A549 (cell line): ENCODE data around the gene CACNG7. TPM values are rescaled to one million over a fixed set of nuclear protein-coding genes. Genes with fewer than 3 reads are reported as not detected.

Experiments
- ATAC-seq, 2 experiments: fragments of 200-7000 bp in 1 of 2; fragments of >200 bp in 1 of 2; cut with Nextera tagmentation in 1 of 2; cut with Tn5 transposase in 1 of 2; 3 replicates each; pipeline versions ENCODE4 v1.8.0 to v1.9.1; 2018 to 2020; ENCODE audit warnings: mild to moderate bottlenecking in 1 of 2, moderate library complexity in 1 of 2
- CTCF ChIA-PET: fragments of 300-600 bp; sonication (Branson Sonifier 250); formaldehyde crosslinking; extraction: SDS; loops from one replicate; lab custom pipeline; 2021; ENCODE audit warnings: antibody characterized with exemption, inconsistent platforms; lab: Yijun Ruan, JAX
- POLR2A ChIA-PET: fragments of 350-600 bp; formaldehyde crosslinking; extraction: SDS; loops from one replicate; lab custom pipeline; 2021; ENCODE audit warnings: antibody characterized with exemption, inconsistent platforms; lab: Yijun Ruan, JAX
- DNase-seq, 2 experiments: peaks; one replicate each; pipeline versions ENCODE4 v3.0.0 to v3.0.0-alpha.2; 2011 to 2016; ENCODE audit warnings: low read depth in 1 of 2, low spot score in 1 of 2
- FAIRE-seq: peaks from 2 replicates; lab custom pipeline; 2011; peaks lifted over from hg19 to GRCh38; lab: Jason Lieb, UNC
- H3K27ac ChIP-seq, 2 experiments: fragments of >200 bp; sonication (Bioruptor Twin); formaldehyde crosslinking; 3 replicates each; pipeline ENCODE4 v1.5.1; 2016 to 2017
- H3K4me1 ChIP-seq: fragments of >200 bp; sonication (Bioruptor Twin); formaldehyde crosslinking; 3 replicates; pipeline ENCODE4 v1.6.1; 2016
- H3K4me2 ChIP-seq: fragments of >200 bp; sonication (Bioruptor Twin); formaldehyde crosslinking; 3 replicates; pipeline ENCODE4 v1.6.1; 2016
- H3K4me3 ChIP-seq: fragments of >200 bp; sonication (Bioruptor Twin); formaldehyde crosslinking; 3 replicates; pipeline ENCODE4 v1.5.1; 2016
- H3K9me3 ChIP-seq: fragments of >200 bp; sonication (Bioruptor Twin); formaldehyde crosslinking; 3 replicates; pipeline ENCODE4 v1.6.1; 2016
- CBX2 ChIP-seq: fragments of 200-600 bp; sonication (generic); IDR thresholded peaks from 2 replicates; pipeline ENCODE4 v1.6.1; 2016; ENCODE audit warnings: low read depth, mild to moderate bottlenecking, borderline replicate concordance
- CTCF ChIP-seq: fragments of >200 bp; sonication (Bioruptor Twin); formaldehyde crosslinking; IDR thresholded peaks from 3 replicates; pipeline ENCODE4 v1.5.1; 2016
- EHF ChIP-seq: fragments of 250-450 bp; sonication (Bioruptor Pico); IDR thresholded peaks from 2 replicates; pipeline ENCODE4 v1.5.0; 2020; ENCODE audit warnings: mild to moderate bottlenecking
- ELK1 ChIP-seq: fragments of 150-350 bp; IDR thresholded peaks from 2 replicates; pipeline ENCODE4 v1.6.1; 2014; ENCODE audit warnings: low read depth, mild to moderate bottlenecking, low read length
- FOSL2 ChIP-seq, 2 experiments: fragments of 450-650 bp in 1 of 2; fragments of >200 bp in 1 of 2; sonication (Bioruptor Twin) in 1 of 2; formaldehyde crosslinking; IDR thresholded peaks; 2 replicates each; pipeline versions ENCODE4 v1.5.0 to v1.6.1; 2016 to 2020; ENCODE audit warnings: mild to moderate bottlenecking in 1 of 2, moderate library complexity in 1 of 2
- HOXB13 ChIP-seq: fragments of 250-450 bp; sonication (Bioruptor Pico); IDR thresholded peaks from 2 replicates; pipeline ENCODE4 v1.5.0; 2020; ENCODE audit warnings: low read depth, mild to moderate bottlenecking, moderate library complexity
- HOXB5 ChIP-seq: fragments of 250-450 bp; sonication (Bioruptor Pico); IDR thresholded peaks from 2 replicates; pipeline ENCODE4 v1.5.0; 2020; ENCODE audit warnings: mild to moderate bottlenecking, moderate library complexity
- JUNB ChIP-seq: fragments of >200 bp; sonication (Bioruptor Twin); formaldehyde crosslinking; IDR thresholded peaks from 2 replicates; pipeline ENCODE4 v1.6.1; 2016
- MAX ChIP-seq: IDR thresholded peaks from 2 replicates; pipeline ENCODE4 v1.6.1; 2012
- MYC ChIP-seq: IDR thresholded peaks from 2 replicates; pipeline ENCODE4 v1.6.1; 2012; ENCODE audit warnings: mild to moderate bottlenecking, inconsistent platforms, low read length, improper control_type of control experiment, borderline replicate concordance
- NR3C1 ChIP-seq: fragments of >200 bp; sonication (Bioruptor Twin); formaldehyde crosslinking; IDR thresholded peaks from 3 replicates; pipeline ENCODE4 v1.6.1; 2017
- PHF8 ChIP-seq: fragments of 200-600 bp; sonication (generic); IDR thresholded peaks from 2 replicates; pipeline ENCODE4 v1.6.1; 2016; ENCODE audit warnings: low read depth, mild to moderate bottlenecking, antibody characterized with exemption, moderate library complexity, borderline replicate concordance
- POLR2A ChIP-seq: IDR thresholded peaks from 2 replicates; pipeline ENCODE4 v1.6.1; 2012; ENCODE audit warnings: mild to moderate bottlenecking, low read length
- POLR2AphosphoS2 ChIP-seq: conservative IDR thresholded peaks from 2 replicates; pipeline ENCODE4 v1.6.1; 2012; ENCODE audit warnings: low read length, improper control_type of control experiment, inconsistent platforms
- RCOR1 ChIP-seq: fragments of 150-350 bp; IDR thresholded peaks from 2 replicates; pipeline ENCODE4 v1.6.1; 2014; ENCODE audit warnings: antibody characterized with exemption, low read length, low read depth
- REST ChIP-seq: fragments of 200-600 bp; sonication (generic); IDR thresholded peaks from 2 replicates; pipeline ENCODE4 v1.6.1; 2016; ENCODE audit warnings: antibody characterized with exemption, mild to moderate bottlenecking, moderate library complexity
- RNF2 ChIP-seq: fragments of 200-600 bp; sonication (generic); IDR thresholded peaks from 2 replicates; pipeline ENCODE4 v1.6.1; 2016; ENCODE audit warnings: low read depth, mild to moderate bottlenecking, antibody characterized with exemption, moderate library complexity, borderline replicate concordance
- SMC3 ChIP-seq: fragments of >200 bp; sonication (Bioruptor Twin); formaldehyde crosslinking; IDR thresholded peaks from 3 replicates; pipeline ENCODE4 v1.6.1; 2018; ENCODE audit warnings: inconsistent platforms
- TFCP2L1 ChIP-seq: fragments of 250-450 bp; sonication (Bioruptor Pico); IDR thresholded peaks from 2 replicates; pipeline ENCODE4 v1.5.0; 2021; ENCODE audit warnings: mild to moderate bottlenecking
- ZFP36 ChIP-seq: fragments of 450-650 bp; IDR thresholded peaks from 2 replicates; pipeline ENCODE4 v1.6.1; 2014; ENCODE audit warnings: borderline replicate concordance; ENCODE audit not compliant: partially characterized antibody
- WGBS: methylation state at CpG from one replicate; pipeline ENCODE4 v1.1.6; 2017; ENCODE audit errors: missing lambda C conversion rate; 5-methylcytosine and 5-hydroxymethylcytosine counted together
- polyA plus RNA-seq, 4 experiments: library from polyadenylated mRNA; depleted of rRNA in 3 of 4; stranded (reverse); fragments of >200 nt; fragmentation: RNase III in 1 of 4; extraction: RNeasy Plus Mini Kit Qiagen cat#74134 plus additional on column Dnase treatment in 1 of 4; gene quantifications; 2 replicates in 3 of 4; 3 replicates in 1 of 4; pipeline ENCODE4 v1.2.3, GENCODE V29; 2011 to 2017

Gene CACNG7
- polyA plus RNA-seq, 2 of the 4 experiments (the other 2 are of a cell fraction), result 7.6 to 11.5 TPM

GRCh38 chr19:53896682-53897081 lies 12.4 kb upstream of the CACNG7 start:
- POLR2A ChIA-PET, result no interaction called here
- no peak for FAIRE-seq
- CTCF ChIA-PET, result interaction anchor here (1.6 to 6.3 kb wide), 6 partner anchors 9 to 134 kb away, joined by 4 to 38 read pairs (median 8); partner anchors contain the start of genes CACNG7 and PRKCG
- Histone ChIP-seq H3K4me3 (no peak overlapping the region), H3K4me2 (no peak overlapping the region)
- peak; percentile 80 for TF ChIP-seq REST
- no peak for TF ChIP-seq SMC3
- no peak for TF ChIP-seq PHF8
- TF ChIP-seq, all 56 proteins: peak for 1
- ATAC-seq (no peak), DNase-seq (no peak)
- H3K9me3 ChIP-seq, result no peaks in the 10 kb centered on the region
- no peak overlapping the region for H3K27ac ChIP-seq
- 57% methylated on average over 4 of the region's 4 CpGs for WGBS
- H3K4me1 ChIP-seq, result peaks cover 15% of the 10 kb centered on the region; the same call in 2 of the 3 replicates

GRCh38 chr19:53897459-53897858 lies 11.6 kb upstream of the CACNG7 start:
- ChIA-PET CTCF (interaction anchor here (1.6 to 6.3 kb wide), 6 partner anchors 9 to 133 kb away, joined by 4 to 38 read pairs (median 8); partner anchors contain the start of genes CACNG7 and PRKCG), POLR2A (interaction anchor here (1.0 kb wide), 1 partner anchor 31 kb away, joined by 4 read pairs; no protein-coding TSS in a partner anchor)
- 48% methylated on average over 4 of the region's 4 CpGs for WGBS
- H3K9me3 ChIP-seq, result no peaks in the 10 kb centered on the region
- no peak overlapping the region for H3K27ac ChIP-seq
- ATAC-seq, result no peak
- FAIRE-seq, result no peak
- peaks cover 15% of the 10 kb centered on the region; the same call in 2 of the 3 replicates for H3K4me1 ChIP-seq
- DNase-seq, result no peak
- H3K4me3 ChIP-seq, result no peak overlapping the region
- no peak overlapping the region for H3K4me2 ChIP-seq
- TF ChIP-seq HOXB13, result no peak
- no peak for TF ChIP-seq POLR2A
- TF ChIP-seq REST, result no peak
- TF ChIP-seq EHF (CRISPR knock-in tag), result no peak
- peak; percentile 73 for TF ChIP-seq ZFP36
- TF ChIP-seq ELK1, result no peak
- TF ChIP-seq POLR2AphosphoS2, result no peak
- TF ChIP-seq RNF2, result no peak
- TF ChIP-seq MYC, result no peak
- TF ChIP-seq, all 56 proteins: peak for 1

GRCh38 chr19:53898166-53898565 lies 10.9 kb upstream of the CACNG7 start:
- Histone ChIP-seq H3K4me3 (no peak overlapping the region), H3K27ac (no peak overlapping the region; a peak in 1 of 6 replicates), H3K9me3 (no peaks in the 10 kb centered on the region), H3K4me1 (peaks cover 15% of the 10 kb centered on the region; the same call in 2 of the 3 replicates), H3K4me2 (peak overlapping the region; percentile 73)
- 63% methylated on average over 16 of the region's 16 CpGs for WGBS
- FAIRE-seq (no peak), DNase-seq (no peak), ATAC-seq (peak; percentile 17; a peak in 3 of 6 replicates)
- ChIA-PET POLR2A (interaction anchor here (0.9 to 1.0 kb wide), 2 partner anchors 16 to 32 kb away, joined by 4 to 7 read pairs; no protein-coding TSS in a partner anchor), CTCF (interaction anchor here (0.9 to 7.2 kb wide), 9 partner anchors 9 to 133 kb away, joined by 3 to 62 read pairs (median 4); partner anchors contain the start of genes CACNG7 and PRKCG)
- TF ChIP-seq RCOR1 (no peak), CBX2 (no peak), FOSL2 (IDR thresholded peaks at IDR 0.05) (no peak), FOSL2 (CRISPR knock-in tag; IDR thresholded peaks at IDR 0.05) (no peak), TFCP2L1 (CRISPR knock-in tag) (no peak), HOXB5 (no peak), HOXB13 (no peak), CTCF (no peak), NR3C1 (no peak), MAX (no peak), JUNB (no peak)
